ENCODE measurements around the gene SORBS1.

DNA sequence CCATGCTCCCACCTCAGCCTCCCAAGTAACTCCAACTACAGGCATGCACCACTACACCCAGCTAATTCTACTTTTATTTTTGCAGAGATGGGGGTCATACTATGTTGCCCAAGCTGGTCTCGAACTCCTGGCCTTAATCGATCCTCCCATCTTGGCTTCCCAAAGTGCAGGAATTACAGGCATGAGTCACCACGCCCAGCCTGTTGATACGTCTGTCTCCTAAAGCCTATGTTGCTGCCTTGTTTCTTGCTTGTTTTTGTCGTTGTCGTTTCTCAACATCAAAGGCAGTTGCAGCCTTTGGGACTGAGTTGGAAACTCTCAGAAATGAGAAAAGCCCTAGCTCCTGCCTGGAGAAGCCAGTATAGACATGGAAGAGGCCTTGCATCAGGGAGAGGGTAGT is 49.9 kb downstream of the SORBS1 start:
- TF ChIP-seq GATA2 (IDR thresholded peaks at IDR 0.05; ENCODE audit: low read depth, low read length) (no peak), GATA3 (IDR thresholded peaks at IDR 0.05; ENCODE audit: low read depth, low read length) (no peak)

All from SH-SY5Y (cell line).